WTC11 (cell line): Measurements from ENCODE around the gene APOLD1. TPM values are rescaled to one million over a fixed set of nuclear protein-coding genes. Genes with fewer than 3 reads are reported as not detected.

ENCODE experiments used
- ATAC-seq: fragments of 200-7000 bp; cut with Tn5 transposase; 2 replicates; pipeline ENCODE4 v1.10.0; 2021; ENCODE audit warnings: mild to moderate bottlenecking, moderate library complexity
- CTCF ChIA-PET: fragments of 300-600 bp; sonication (Branson Sonifier 250); formaldehyde crosslinking; loops from one replicate; lab custom pipeline; 2021; ENCODE audit warnings: antibody characterized with exemption; lab: Charles Lee
- POLR2A ChIA-PET: fragments of 350-600 bp; sonication (Branson Sonifier 250); formaldehyde crosslinking; loops from one replicate; lab custom pipeline; 2021; ENCODE audit warnings: antibody characterized with exemption; lab: Charles Lee
- DNase-seq: peaks from one replicate; pipeline ENCODE4 v3.0.0; 2021; ENCODE audit warnings: low spot score
- H3K27ac Mint-ChIP-seq: 2 replicates; pipeline ENCODE4 v1.8.0; 2021; ENCODE audit warnings: mixed read lengths
- H3K27me3 Mint-ChIP-seq: 2 replicates; pipeline ENCODE4 v1.8.0; 2021; ENCODE audit warnings: low read depth, mild to moderate bottlenecking, moderate library complexity, mixed read lengths
- H3K36me3 Mint-ChIP-seq: 2 replicates; pipeline ENCODE4 v1.8.0; 2021; ENCODE audit warnings: mixed read lengths
- H3K4me1 Mint-ChIP-seq: 2 replicates; pipeline ENCODE4 v1.8.0; 2022; ENCODE audit warnings: mixed read lengths
- H3K4me3 Mint-ChIP-seq: 2 replicates; pipeline ENCODE4 v1.8.0; 2021; ENCODE audit warnings: mild to moderate bottlenecking, moderate library complexity, mixed read lengths
- H3K9me3 Mint-ChIP-seq: 2 replicates; pipeline ENCODE4 v1.8.0; 2021; ENCODE audit warnings: mixed read lengths
- CBFB ChIP-seq: sonication (generic); formaldehyde crosslinking; IDR thresholded peaks from 2 replicates; pipeline ENCODE4 v1.8.1; 2022; ENCODE audit warnings: mild to moderate bottlenecking, low read depth, missing genetic modification reagents
- CTCF ChIP-seq: fragments of 200-600 bp; IDR thresholded peaks from 2 replicates; pipeline ENCODE4 v1.8.0; 2022; ENCODE audit warnings: antibody characterized with exemption
- E2F5 ChIP-seq: sonication (generic); formaldehyde crosslinking; IDR thresholded peaks from 2 replicates; pipeline ENCODE4 v1.8.1; 2022; ENCODE audit warnings: mild to moderate bottlenecking, moderate library complexity, missing genetic modification reagents
- EMX1 ChIP-seq: fragments of 250-450 bp; sonication (Bioruptor Pico); IDR thresholded peaks from 2 replicates; pipeline ENCODE4 v1.8.0; 2021; ENCODE audit warnings: mild to moderate bottlenecking
- ESRRA ChIP-seq: sonication (generic); formaldehyde crosslinking; IDR thresholded peaks from 2 replicates; pipeline ENCODE4 v1.8.1; 2022; ENCODE audit warnings: mild to moderate bottlenecking, missing genetic modification reagents, borderline replicate concordance
- ETV6 ChIP-seq: sonication (generic); formaldehyde crosslinking; IDR thresholded peaks from 2 replicates; pipeline ENCODE4 v1.8.1; 2022; ENCODE audit warnings: mild to moderate bottlenecking, missing genetic modification reagents
- FOXP4 ChIP-seq: sonication (generic); formaldehyde crosslinking; IDR thresholded peaks from 2 replicates; pipeline ENCODE4 v1.8.0; 2022; ENCODE audit warnings: mild to moderate bottlenecking, missing genetic modification reagents
- GABPB1 ChIP-seq: sonication (generic); formaldehyde crosslinking; IDR thresholded peaks from 2 replicates; pipeline ENCODE4 v1.8.1; 2023; ENCODE audit warnings: mild to moderate bottlenecking, missing genetic modification reagents
- KAT7 ChIP-seq: sonication (generic); formaldehyde crosslinking; IDR thresholded peaks from 2 replicates; pipeline ENCODE4 v1.8.1; 2023; ENCODE audit warnings: missing genetic modification reagents, mild to moderate bottlenecking, borderline replicate concordance
- NR1H2 ChIP-seq: sonication (generic); formaldehyde crosslinking; IDR thresholded peaks from 2 replicates; pipeline ENCODE4 v1.9.0; 2021; ENCODE audit warnings: mild to moderate bottlenecking, moderate library complexity, missing genetic modification reagents
- PRRX2 ChIP-seq: fragments of 250-450 bp; sonication (Bioruptor Pico); IDR thresholded peaks from 2 replicates; pipeline ENCODE4 v1.8.0; 2021; ENCODE audit warnings: mild to moderate bottlenecking
- SOX15 ChIP-seq: fragments of 250-450 bp; sonication (Bioruptor Pico); IDR thresholded peaks from 2 replicates; pipeline ENCODE4 v1.9.0; 2021; ENCODE audit warnings: mild to moderate bottlenecking
- SP1 ChIP-seq: sonication (generic); formaldehyde crosslinking; conservative IDR thresholded peaks from 2 replicates; pipeline ENCODE4 v1.8.1; 2022; ENCODE audit warnings: missing genetic modification reagents
- USF1 ChIP-seq: sonication (generic); formaldehyde crosslinking; IDR thresholded peaks from 2 replicates; pipeline ENCODE4 v1.8.0; 2022; ENCODE audit warnings: mild to moderate bottlenecking, missing genetic modification reagents
- ZBTB21 ChIP-seq: sonication (generic); formaldehyde crosslinking; IDR thresholded peaks from 2 replicates; pipeline ENCODE4 v1.8.1; 2023; ENCODE audit warnings: mild to moderate bottlenecking, missing genetic modification reagents, borderline replicate concordance
- ZNF138 ChIP-seq: sonication (generic); formaldehyde crosslinking; conservative IDR thresholded peaks from 2 replicates; pipeline ENCODE4 v1.8.1; 2022; ENCODE audit warnings: mild to moderate bottlenecking, moderate library complexity, missing genetic modification reagents
- ZNF281 ChIP-seq: sonication (generic); formaldehyde crosslinking; IDR thresholded peaks from 2 replicates; pipeline ENCODE4 v1.8.0; 2023; ENCODE audit warnings: mild to moderate bottlenecking, missing genetic modification reagents
- ZNF423 ChIP-seq: fragments of 250-450 bp; sonication (Bioruptor Pico); IDR thresholded peaks from 2 replicates; pipeline ENCODE4 v2.1.2; 2022; ENCODE audit warnings: mild to moderate bottlenecking, moderate library complexity
- total RNA-seq: library from RNA; stranded (reverse); gene quantifications from 3 replicates; pipeline ENCODE4 v1.2.3, GENCODE V29; 2021
- TF ChIP-seq, protein P1 (sequence below): fragments of 250-450 bp; sonication (Bioruptor Pico); IDR thresholded peaks from 2 replicates; pipeline ENCODE4 v1.9.0; 2021; ENCODE audit warnings: moderate library complexity, mild to moderate bottlenecking, inconsistent platforms, borderline replicate concordance
- TF ChIP-seq, protein P2 (sequence below): sonication (generic); formaldehyde crosslinking; IDR thresholded peaks from 2 replicates; pipeline ENCODE4 v1.8.1; 2022; ENCODE audit warnings: mild to moderate bottlenecking, missing genetic modification reagents, moderate library complexity, borderline replicate concordance

Gene APOLD1
- total RNA-seq, 1 experiment from 2014 or later, result 0.44 TPM

DNA sequence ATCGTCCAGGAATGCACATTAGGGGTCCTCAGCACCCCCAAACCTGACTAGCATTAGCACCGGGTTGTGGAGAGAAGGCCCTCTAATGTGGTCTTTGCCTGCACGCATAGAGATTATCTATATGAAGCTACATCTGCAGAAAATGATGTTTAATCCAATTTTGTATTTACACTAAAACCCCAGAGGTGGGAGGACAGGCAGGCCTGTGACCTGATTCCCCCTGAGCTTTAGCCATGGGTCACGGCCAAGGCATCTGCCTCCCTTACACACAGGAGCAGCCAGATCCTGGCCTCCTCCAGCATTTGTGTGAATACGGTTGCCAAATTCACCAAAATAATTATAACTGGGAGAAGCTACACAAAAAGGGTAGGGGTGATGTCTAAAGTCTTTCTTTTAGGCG lies 7.0 kb downstream of the APOLD1 start:
- TF ChIP-seq, protein P1, sequence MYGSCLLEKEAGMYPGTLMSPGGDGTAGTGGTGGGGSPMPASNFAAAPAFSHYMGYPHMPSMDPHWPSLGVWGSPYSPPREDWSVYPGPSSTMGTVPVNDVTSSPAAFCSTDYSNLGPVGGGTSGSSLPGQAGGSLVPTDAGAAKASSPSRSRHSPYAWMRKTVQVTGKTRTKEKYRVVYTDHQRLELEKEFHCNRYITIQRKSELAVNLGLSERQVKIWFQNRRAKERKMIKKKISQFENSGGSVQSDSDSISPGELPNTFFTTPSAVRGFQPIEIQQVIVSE (CRISPR knock-in tag), result no peak
- TF ChIP-seq ZNF423 (CRISPR knock-in tag) (no peak), PRRX2 (CRISPR knock-in tag) (no peak), KAT7 (CRISPR knock-in tag) (no peak), NR1H2 (CRISPR knock-in tag) (no peak)
- no peak overlapping the region for H3K27ac Mint-ChIP-seq
- H3K27me3 Mint-ChIP-seq, result peaks cover 15% of the 10 kb centered on the region
- H3K4me1 Mint-ChIP-seq, result peaks cover 17% of the 10 kb centered on the region
- POLR2A ChIA-PET, result no interaction called here
- H3K36me3 Mint-ChIP-seq, result no peaks in the 10 kb centered on the region
- no peak for DNase-seq
- ATAC-seq, result no peak
- CTCF ChIA-PET, result interaction anchor here (0.5 to 0.9 kb wide), 3 partner anchors 24 to 126 kb away, joined by 3 to 4 read pairs (median 4); no protein-coding TSS in a partner anchor
- H3K9me3 Mint-ChIP-seq, result no peaks in the 10 kb centered on the region
- H3K4me3 Mint-ChIP-seq, result no peak overlapping the region

- ATAC-seq (no peak), DNase-seq (no peak)
- H3K9me3 Mint-ChIP-seq, result peaks cover 14% of the 10 kb centered on the region
- H3K27ac Mint-ChIP-seq, result no peak overlapping the region
- TF ChIP-seq USF1 (CRISPR knock-in tag) (no peak), SOX15 (no peak), EMX1 (no peak), CTCF (no peak), GABPB1 (CRISPR knock-in tag) (no peak), ETV6 (CRISPR knock-in tag) (no peak), ZNF138 (CRISPR knock-in tag) (no peak), CBFB (no peak), FOXP4 (CRISPR knock-in tag) (no peak)
- H3K27me3 Mint-ChIP-seq, result peaks cover 3% of the 10 kb centered on the region
- H3K36me3 Mint-ChIP-seq, result 0 out of 2 replicates have a peak, but pooled peaks cover 9% of the 10 kb centered on the region
- H3K4me1 Mint-ChIP-seq, result peaks cover 9% of the 10 kb centered on the region; the same call in 1 of the 2 replicates
- CTCF ChIA-PET, result no interaction called here
- no peak overlapping the region for H3K4me3 Mint-ChIP-seq
- POLR2A ChIA-PET, result no interaction called here
These were observed 9.2 kb downstream of the APOLD1 start for GRCh38 chr12:12794686-12795085.

DNA sequence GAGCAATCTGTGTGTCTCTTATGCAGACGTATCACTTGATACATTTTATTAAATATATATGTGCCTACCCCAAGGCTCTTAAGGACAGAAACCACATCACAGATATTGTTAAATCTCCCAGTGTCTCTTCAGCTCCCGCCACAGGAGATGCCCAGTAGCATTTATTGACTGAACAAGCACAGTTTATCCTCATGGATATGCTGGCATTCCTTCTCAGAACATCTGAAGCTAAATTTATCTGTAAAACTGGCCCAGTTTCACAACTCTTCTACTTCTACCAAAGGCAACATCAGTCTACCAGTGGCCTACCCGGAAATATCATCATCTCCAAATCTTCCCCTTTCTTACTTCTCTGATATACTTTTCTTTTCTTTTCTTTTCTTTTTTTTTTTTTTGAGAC lies 10.7 kb downstream of the APOLD1 start:
- CTCF ChIA-PET, result interaction anchor here (1.4 kb wide), 1 partner anchor 16 kb away, joined by 3 read pairs; the partner anchor contains the start of gene DDX47
- H3K9me3 Mint-ChIP-seq, result peaks cover 19% of the 10 kb centered on the region
- ATAC-seq, result no peak
- TF ChIP-seq, protein P1 (CRISPR knock-in tag), result no peak
- no peak for TF ChIP-seq SP1 (CRISPR knock-in tag)
- no peak for TF ChIP-seq KAT7 (CRISPR knock-in tag)
- no peak for TF ChIP-seq CBFB
- no peak for TF ChIP-seq E2F5
- TF ChIP-seq ZNF281 (CRISPR knock-in tag), result no peak
- TF ChIP-seq NR1H2 (CRISPR knock-in tag), result no peak
- no peak for TF ChIP-seq ESRRA
- TF ChIP-seq, protein P2, sequence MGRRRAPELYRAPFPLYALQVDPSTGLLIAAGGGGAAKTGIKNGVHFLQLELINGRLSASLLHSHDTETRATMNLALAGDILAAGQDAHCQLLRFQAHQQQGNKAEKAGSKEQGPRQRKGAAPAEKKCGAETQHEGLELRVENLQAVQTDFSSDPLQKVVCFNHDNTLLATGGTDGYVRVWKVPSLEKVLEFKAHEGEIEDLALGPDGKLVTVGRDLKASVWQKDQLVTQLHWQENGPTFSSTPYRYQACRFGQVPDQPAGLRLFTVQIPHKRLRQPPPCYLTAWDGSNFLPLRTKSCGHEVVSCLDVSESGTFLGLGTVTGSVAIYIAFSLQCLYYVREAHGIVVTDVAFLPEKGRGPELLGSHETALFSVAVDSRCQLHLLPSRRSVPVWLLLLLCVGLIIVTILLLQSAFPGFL (CRISPR knock-in tag), result no peak
- no peak for TF ChIP-seq ZBTB21

More for the DNA sequence above, 10.7 kb downstream of the APOLD1 start:
- DNase-seq, result no peak
- POLR2A ChIA-PET, result no interaction called here
- peaks cover 3% of the 10 kb centered on the region for H3K27me3 Mint-ChIP-seq
- no peak overlapping the region for H3K4me3 Mint-ChIP-seq
- H3K36me3 Mint-ChIP-seq, result 0 out of 2 replicates have a peak, but pooled peaks cover 9% of the 10 kb centered on the region
- peaks cover 6% of the 10 kb centered on the region; the same call in 1 of the 2 replicates for H3K4me1 Mint-ChIP-seq
- no peak overlapping the region for H3K27ac Mint-ChIP-seq
